Right lobe of liver (tissue), 6 donors: ENCODE data around the gene MUSK. TPM values are rescaled to one million over a fixed set of nuclear protein-coding genes. Genes with fewer than 3 reads are reported as not detected.
"Not testable (repeated sequence)": the region's sequence is repeated elsewhere in the genome, so short reads cannot be mapped to it uniquely, and the experiment has no call there.

Experiments used
- ATAC-seq, 4 donors: fragments of 200-7000 bp; cut with Tn5 transposase; one replicate each; pipeline ENCODE4 v1.9.1; 2020; ENCODE audit warnings: mild to moderate bottlenecking in 4 of 4, moderate library complexity in 4 of 4
- DNase-seq, 3 donors: peaks; one replicate each; pipeline ENCODE4 v3.0.0-alpha.2; 2020
- H3K27ac ChIP-seq, 3 donors: fragments of 200-600 bp; one replicate each; pipeline ENCODE4 v1.8.0; 2022
- H3K27me3 ChIP-seq, 2 donors: fragments of 200-600 bp; one replicate each; pipeline ENCODE4 v1.8.0; 2022
- H3K36me3 ChIP-seq, 4 donors: fragments of 200-600 bp; sonication (generic) in 1 of 4; one replicate each; pipeline versions ENCODE4 v1.5.1 to v1.8.0; 2017 to 2022; ENCODE audit warnings: control low read depth in 1 of 4
- H3K4me1 ChIP-seq, 4 donors: fragments of 200-600 bp; sonication (generic) in 1 of 4; one replicate each; pipeline versions ENCODE4 v1.5.1 to v1.8.0; 2017 to 2022; ENCODE audit warnings: control low read depth in 1 of 4
- H3K4me3 ChIP-seq, 3 donors: fragments of 200-600 bp; one replicate each; pipeline ENCODE4 v1.8.0; 2022
- H3K9me3 ChIP-seq, 4 donors: fragments of 200-600 bp; sonication (generic) in 1 of 4; one replicate each; pipeline versions ENCODE4 v1.5.1 to v1.8.0; 2017 to 2022; ENCODE audit warnings: control low read depth in 1 of 4
- POLR2A ChIP-seq: fragments of 450-650 bp; IDR thresholded peaks from one replicate; pipeline ENCODE4 v1.6.1; 2017; ENCODE audit warnings: antibody characterized with exemption, mild to moderate bottlenecking
- WGBS: methylation state at CpG from one replicate; pipeline ENCODE4 v1.1.6; 2018; ENCODE audit warnings: low coverage, low lambda C conversion rate; ENCODE audit not compliant: insufficient coverage; ENCODE audit errors: missing lambda C conversion rate; 5-methylcytosine and 5-hydroxymethylcytosine counted together
- intact Hi-C, 2 donors: fragments of 100-400 bp; cut with DNase I; formaldehyde crosslinking; loops; one replicate each; pipeline versions ENCODE4 v1.11.2 to v1.14.1; 2022
- total RNA-seq, 6 experiments: library from RNA; depleted of rRNA in 2 of 6; stranded (reverse); fragments of >200 nt in 2 of 6; fragmentation: NEBNext Ultra II Directional in 3 of 6; extraction: Animal tissue kit (Norgen Biotek cat#: 25700) in 3 of 6; gene quantifications; one replicate each; pipeline versions ENCODE4 v1.1.0 to v1.2.4, GENCODE V29; 2016 to 2023
- TF ChIP-seq, protein P1 (sequence below), 4 donors: fragments of 200-600 bp in 3 of 4; fragments of 450-650 bp in 1 of 4; IDR thresholded peaks; one replicate each; pipeline versions ENCODE4 v1.5.1 to v1.8.0; 2016 to 2022; ENCODE audit warnings: antibody characterized with exemption in 4 of 4, mild to moderate bottlenecking in 2 of 4
- donor health status: DM: no; HTN: yes; CAD: no.
- donor health status: DM: no; HTN: no; CAD: no.
- donor health status: DM: no; HTN: no; CAD: no.
- donor health status: DM: no; HTN: yes; CAD: no.
- donor health status: DM: no; HTN: yes; CAD: no.

MUSK gene
- total RNA-seq, 6 experiments from 2014 or later = 0.06 to 0.12 (median 0.12) TPM; not detected in 2

- WGBS = 40% methylated on average over 3 of the region's 3 CpGs
Observed at GRCh38 chr9:110672873-110673510, 4.4 kb downstream of the MUSK start.

GRCh38 chr9:110687497-110687896 lies 18.9 kb downstream of the MUSK start:
- no peaks in the 10 kb centered on the region for H3K36me3 ChIP-seq
- no peak overlapping the region for H3K27ac ChIP-seq
- H3K27me3 ChIP-seq = no peaks in the 10 kb centered on the region
- no peak for ATAC-seq
- intact Hi-C loops = no loop called here
- no peak overlapping the region for H3K4me3 ChIP-seq
- no peaks in the 10 kb centered on the region for H3K4me1 ChIP-seq
- 75% methylated on average over 4 of the region's 4 CpGs for WGBS
- TF ChIP-seq POLR2A = no peak
- TF ChIP-seq, protein P1, sequence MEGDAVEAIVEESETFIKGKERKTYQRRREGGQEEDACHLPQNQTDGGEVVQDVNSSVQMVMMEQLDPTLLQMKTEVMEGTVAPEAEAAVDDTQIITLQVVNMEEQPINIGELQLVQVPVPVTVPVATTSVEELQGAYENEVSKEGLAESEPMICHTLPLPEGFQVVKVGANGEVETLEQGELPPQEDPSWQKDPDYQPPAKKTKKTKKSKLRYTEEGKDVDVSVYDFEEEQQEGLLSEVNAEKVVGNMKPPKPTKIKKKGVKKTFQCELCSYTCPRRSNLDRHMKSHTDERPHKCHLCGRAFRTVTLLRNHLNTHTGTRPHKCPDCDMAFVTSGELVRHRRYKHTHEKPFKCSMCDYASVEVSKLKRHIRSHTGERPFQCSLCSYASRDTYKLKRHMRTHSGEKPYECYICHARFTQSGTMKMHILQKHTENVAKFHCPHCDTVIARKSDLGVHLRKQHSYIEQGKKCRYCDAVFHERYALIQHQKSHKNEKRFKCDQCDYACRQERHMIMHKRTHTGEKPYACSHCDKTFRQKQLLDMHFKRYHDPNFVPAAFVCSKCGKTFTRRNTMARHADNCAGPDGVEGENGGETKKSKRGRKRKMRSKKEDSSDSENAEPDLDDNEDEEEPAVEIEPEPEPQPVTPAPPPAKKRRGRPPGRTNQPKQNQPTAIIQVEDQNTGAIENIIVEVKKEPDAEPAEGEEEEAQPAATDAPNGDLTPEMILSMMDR (IDR thresholded peaks at IDR 0.05) = no peak
- H3K9me3 ChIP-seq = no peaks in the 10 kb centered on the region
- no peak for DNase-seq

More at GRCh38 chr9:110672873-110673510, 4.4 kb downstream of the MUSK start:
- H3K9me3 ChIP-seq = no peaks in the 10 kb centered on the region
- H3K4me1 ChIP-seq = peaks cover 0 to 5% (median 0%) of the 10 kb centered on the region in 4 donors
- no peak overlapping the region for H3K27ac ChIP-seq
- no peak overlapping the region for H3K4me3 ChIP-seq
- intact Hi-C loops = no loop called here
- DNase-seq = no peak
- TF ChIP-seq POLR2A = no peak
- TF ChIP-seq, protein P1 (IDR thresholded peaks at IDR 0.05) = no peak
- ATAC-seq = peak in 2 of 4 donors; percentile 23 to 29
- no peaks in the 10 kb centered on the region for H3K27me3 ChIP-seq
- H3K36me3 ChIP-seq = no peaks in the 10 kb centered on the region

DNA sequence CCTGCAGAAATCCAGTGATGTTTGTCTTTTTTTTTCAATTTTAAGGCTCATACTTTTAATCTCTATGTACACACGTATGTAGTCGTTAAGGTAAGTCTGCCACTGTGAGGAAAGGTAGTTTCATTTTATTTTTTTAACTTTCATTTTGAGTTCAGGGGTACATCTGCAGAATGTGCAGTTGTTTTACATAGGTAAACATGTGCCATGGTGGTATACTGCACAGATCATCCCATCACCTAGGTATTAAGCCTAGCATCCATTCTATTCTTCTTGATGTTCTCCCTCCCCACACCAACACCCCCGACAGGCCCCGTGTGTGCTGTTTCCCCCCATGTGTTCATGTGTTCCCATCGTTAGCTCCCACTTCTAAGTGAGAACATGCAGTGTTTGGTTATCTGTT lies 19.7 kb downstream of the MUSK start:
- intact Hi-C loops = no loop called here
- no peak for DNase-seq
- no peak for ATAC-seq
- no peaks in the 10 kb centered on the region for H3K27me3 ChIP-seq
- H3K27ac ChIP-seq = no peak overlapping the region
- no peaks in the 10 kb centered on the region for H3K9me3 ChIP-seq
- TF ChIP-seq POLR2A = no peak
- TF ChIP-seq, protein P1 (IDR thresholded peaks at IDR 0.05) = no peak
- 80% methylated on average over 5 of the region's 5 CpGs for WGBS
- H3K4me1 ChIP-seq = no peaks in the 10 kb centered on the region
- H3K4me3 ChIP-seq = no peak overlapping the region
- H3K36me3 ChIP-seq = no peaks in the 10 kb centered on the region

DNA sequence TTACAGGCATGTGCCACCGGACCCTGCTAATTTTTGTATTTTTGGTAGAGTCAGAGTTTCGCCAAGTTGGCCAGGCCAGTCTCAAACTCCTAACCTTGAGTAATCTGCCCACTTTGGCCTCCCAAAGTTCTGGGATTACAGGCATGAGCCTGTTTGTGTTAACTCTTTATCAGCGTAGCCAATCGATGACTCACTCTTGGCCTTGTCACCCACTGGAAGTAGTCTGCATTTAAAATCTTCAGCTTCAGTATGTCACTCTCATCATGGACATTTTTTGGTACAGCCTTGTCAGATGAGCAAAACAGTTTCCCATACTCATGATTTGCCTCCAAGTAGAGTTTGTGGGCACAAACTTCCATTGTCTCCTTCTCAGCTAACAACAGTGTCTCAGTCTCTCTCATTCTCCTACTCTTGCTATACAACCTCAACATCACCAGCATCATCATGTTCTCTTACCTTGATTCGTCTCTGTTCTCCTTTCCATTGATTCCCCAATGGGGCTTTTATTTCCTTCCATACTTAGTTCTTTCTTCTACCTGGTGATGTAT lies 22.5 kb downstream of the MUSK start:
- no peaks in the 10 kb centered on the region for H3K9me3 ChIP-seq
- TF ChIP-seq, protein P1 (IDR thresholded peaks at IDR 0.05) = no peak
- no peak for TF ChIP-seq POLR2A

GRCh38 chr9:110695846-110696245 lies 27.3 kb downstream of the MUSK start:
- H3K9me3 ChIP-seq, H3K27ac ChIP-seq, H3K4me1 ChIP-seq, H3K27me3 ChIP-seq, ATAC-seq, intact Hi-C loops, H3K4me3 ChIP-seq, DNase-seq, H3K36me3 ChIP-seq: not testable (repeated sequence)
- 88% methylated on average over 2 of the region's 5 CpGs for WGBS

More for the DNA sequence above, 22.5 kb downstream of the MUSK start:
- no peak overlapping the region for H3K4me3 ChIP-seq
- no peak overlapping the region for H3K27ac ChIP-seq
- ATAC-seq (no peak), DNase-seq (no peak)
- H3K4me1 ChIP-seq = no peaks in the 10 kb centered on the region
- no peaks in the 10 kb centered on the region for H3K36me3 ChIP-seq
- H3K27me3 ChIP-seq = no peaks in the 10 kb centered on the region
- intact Hi-C loops = no loop called here
- 81% methylated on average over 2 of the region's 5 CpGs for WGBS
